ENCODE data around the gene MALSU1. TPM values are rescaled to one million over a fixed set of nuclear protein-coding genes. Genes with fewer than 3 reads are reported as not detected.

The MALSU1 gene
- total RNA-seq, 1 donor from 2014 or later: 46.3 TPM

- no peaks in the 10 kb centered on the region for H3K27me3 Mint-ChIP-seq (ENCODE audit: unreplicated experiment)
- DNase-seq: no peak
- peaks cover 4% of the 10 kb centered on the region for H3K4me1 Mint-ChIP-seq (ENCODE audit: low read depth, unreplicated experiment)
- H3K4me3 Mint-ChIP-seq (ENCODE audit: unreplicated experiment): no peak overlapping the region
- no peaks in the 10 kb centered on the region for H3K9me3 Mint-ChIP-seq (ENCODE audit: unreplicated experiment)
- no peaks in the 10 kb centered on the region for H3K36me3 Mint-ChIP-seq (ENCODE audit: unreplicated experiment)
- no peak for TF ChIP-seq CTCF (IDR thresholded peaks at IDR 0.05; ENCODE audit: partially characterized antibody, unreplicated experiment)
- no peak overlapping the region for H3K27ac Mint-ChIP-seq (ENCODE audit: unreplicated experiment)
Observed at GRCh38 chr7:23337374-23337773, 38.2 kb downstream of the MALSU1 start.

- TF ChIP-seq CTCF (IDR thresholded peaks at IDR 0.05; ENCODE audit: partially characterized antibody, unreplicated experiment): no peak
- Mint-ChIP-seq H3K4me3 (ENCODE audit: unreplicated experiment) (no peak overlapping the region), H3K9me3 (ENCODE audit: unreplicated experiment) (no peaks in the 10 kb centered on the region), H3K4me1 (ENCODE audit: low read depth, unreplicated experiment) (peaks cover under 1% of the 10 kb centered on the region), H3K27ac (ENCODE audit: unreplicated experiment) (no peak overlapping the region), H3K36me3 (ENCODE audit: unreplicated experiment) (no peaks in the 10 kb centered on the region), H3K27me3 (ENCODE audit: unreplicated experiment) (no peaks in the 10 kb centered on the region)
- no peak for DNase-seq
Observed at GRCh38 chr7:23338439-23338838, 39.3 kb downstream of the MALSU1 start.

GRCh38 chr7:23338863-23339262 is 39.7 kb downstream of the MALSU1 start:
- Mint-ChIP-seq H3K4me3 (ENCODE audit: unreplicated experiment) (no peak overlapping the region), H3K27ac (ENCODE audit: unreplicated experiment) (no peak overlapping the region)
- DNase-seq: no peak

GRCh38 chr7:23341846-23342598 is 42.9 kb downstream of the MALSU1 start:
- H3K27ac Mint-ChIP-seq (ENCODE audit: unreplicated experiment): no peak overlapping the region
- H3K9me3 Mint-ChIP-seq (ENCODE audit: unreplicated experiment): no peaks in the 10 kb centered on the region
- no peaks in the 10 kb centered on the region for H3K4me1 Mint-ChIP-seq (ENCODE audit: low read depth, unreplicated experiment)
- no peak for TF ChIP-seq CTCF (IDR thresholded peaks at IDR 0.05; ENCODE audit: partially characterized antibody, unreplicated experiment)
- H3K27me3 Mint-ChIP-seq (ENCODE audit: unreplicated experiment): no peaks in the 10 kb centered on the region
- H3K4me3 Mint-ChIP-seq (ENCODE audit: unreplicated experiment): no peak overlapping the region
- no peaks in the 10 kb centered on the region for H3K36me3 Mint-ChIP-seq (ENCODE audit: unreplicated experiment)
- DNase-seq: no peak

More at GRCh38 chr7:23338863-23339262, 39.7 kb downstream of the MALSU1 start:
- Mint-ChIP-seq H3K36me3 (ENCODE audit: unreplicated experiment) (no peaks in the 10 kb centered on the region), H3K4me1 (ENCODE audit: low read depth, unreplicated experiment) (no peaks in the 10 kb centered on the region), H3K27me3 (ENCODE audit: unreplicated experiment) (no peaks in the 10 kb centered on the region), H3K9me3 (ENCODE audit: unreplicated experiment) (no peaks in the 10 kb centered on the region)
- TF ChIP-seq CTCF (IDR thresholded peaks at IDR 0.05; ENCODE audit: partially characterized antibody, unreplicated experiment): no peak

GRCh38 chr7:23343102-23343501 is 44.0 kb downstream of the MALSU1 start:
- no peak overlapping the region for H3K27ac Mint-ChIP-seq (ENCODE audit: unreplicated experiment)
- no peaks in the 10 kb centered on the region for H3K9me3 Mint-ChIP-seq (ENCODE audit: unreplicated experiment)
- TF ChIP-seq CTCF (IDR thresholded peaks at IDR 0.05; ENCODE audit: partially characterized antibody, unreplicated experiment): no peak
- no peak overlapping the region for H3K4me3 Mint-ChIP-seq (ENCODE audit: unreplicated experiment)
- no peaks in the 10 kb centered on the region for H3K27me3 Mint-ChIP-seq (ENCODE audit: unreplicated experiment)
- H3K4me1 Mint-ChIP-seq (ENCODE audit: low read depth, unreplicated experiment): peaks cover 5% of the 10 kb centered on the region
- DNase-seq: no peak
- no peaks in the 10 kb centered on the region for H3K36me3 Mint-ChIP-seq (ENCODE audit: unreplicated experiment)

Data from glutamatergic neuron (in vitro differentiated cells).